Adipocyte (in vitro differentiated cells): ENCODE data around the gene KCNK5.
A peak's percentile ranks its signal among the peaks of the same experiment; 100 is the strongest.

Experiments used
- DNase-seq: peaks from one replicate; pipeline ENCODE4 v3.0.0-alpha.2; 2015; ENCODE audit warnings: low read depth
- H3K27me3 ChIP-seq: replicated peaks from 2 replicates; pipeline ENCODE4 v1.7.0; 2013; ENCODE audit warnings: mild to moderate bottlenecking, low read length, moderate library complexity; ENCODE audit not compliant: control insufficient read depth, insufficient read depth
- H3K36me3 ChIP-seq: 2 replicates; pipeline ENCODE4 v1.7.0; 2013; ENCODE audit warnings: low read length, mild to moderate bottlenecking, moderate library complexity; ENCODE audit not compliant: control insufficient read depth, insufficient read depth, severe bottlenecking
- H3K4me1 ChIP-seq: 2 replicates; pipeline ENCODE4 v1.7.0; 2013; ENCODE audit warnings: mild to moderate bottlenecking, low read length, moderate library complexity; ENCODE audit not compliant: control insufficient read depth, insufficient read depth
- H3K4me3 ChIP-seq: 2 replicates; pipeline ENCODE4 v1.7.0; 2013; ENCODE audit warnings: mild to moderate bottlenecking, low read length, moderate library complexity
- H3K9ac ChIP-seq: 2 replicates; pipeline ENCODE4 v1.7.0; 2013; ENCODE audit warnings: mild to moderate bottlenecking, low read length, moderate library complexity
- H3K9me3 ChIP-seq: 2 replicates; pipeline ENCODE4 v1.7.0; 2013; ENCODE audit warnings: mild to moderate bottlenecking, low read length, moderate library complexity; ENCODE audit not compliant: control insufficient read depth

The KCNK5 gene

GRCh38 chr6:39195792-39196385 lies 33.4 kb downstream of the KCNK5 start:
- peaks cover 4% of the 10 kb centered on the region for H3K9me3 ChIP-seq
- H3K36me3 ChIP-seq: no peaks in the 10 kb centered on the region
- no peaks in the 10 kb centered on the region for H3K27me3 ChIP-seq
- no peak overlapping the region for H3K4me3 ChIP-seq
- DNase-seq: no peak
- no peaks in the 10 kb centered on the region for H3K4me1 ChIP-seq
- no peak overlapping the region for H3K9ac ChIP-seq

GRCh38 chr6:39194466-39194865 lies 34.8 kb downstream of the KCNK5 start:
- Histone ChIP-seq H3K36me3 (no peaks in the 10 kb centered on the region), H3K9ac (no peak overlapping the region), H3K27me3 (no peaks in the 10 kb centered on the region)

DNA sequence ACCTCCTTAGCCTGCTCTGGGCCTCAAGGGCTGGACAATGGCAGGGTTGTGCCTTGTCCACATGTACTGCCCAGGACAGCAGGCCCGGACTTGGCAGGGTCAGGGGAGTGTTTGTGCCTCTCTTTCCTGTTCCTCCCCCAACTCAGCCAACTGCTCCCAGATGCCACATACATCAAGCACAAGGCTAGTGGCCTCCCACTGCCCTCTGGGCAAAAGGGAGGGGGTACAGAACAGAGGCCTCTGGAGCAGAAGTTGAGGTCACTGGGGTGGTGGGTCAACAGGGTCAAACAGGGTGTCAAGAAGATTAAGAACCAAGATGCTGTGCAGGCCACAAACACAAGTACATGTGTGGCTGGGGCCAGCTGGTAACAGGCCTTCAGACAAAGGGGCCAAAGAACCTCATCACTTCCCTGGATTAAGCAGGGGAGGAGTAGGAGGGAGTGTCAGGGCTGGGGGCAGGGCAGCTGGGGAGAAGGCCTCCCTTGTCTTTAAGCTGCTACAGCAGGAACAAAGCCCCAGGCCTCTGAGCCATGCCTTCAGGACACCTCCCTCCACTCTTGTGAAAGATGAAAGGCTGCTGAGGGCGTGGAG lies 36.0 kb downstream of the KCNK5 start:
- Histone ChIP-seq H3K4me3 (no peak overlapping the region), H3K36me3 (no peaks in the 10 kb centered on the region), H3K27me3 (no peaks in the 10 kb centered on the region), H3K9ac (no peak overlapping the region), H3K9me3 (peaks cover 4% of the 10 kb centered on the region), H3K4me1 (peaks cover 3% of the 10 kb centered on the region)
- no peak for DNase-seq

More at GRCh38 chr6:39194466-39194865, 34.8 kb downstream of the KCNK5 start:
- Histone ChIP-seq H3K4me1 (peaks cover 3% of the 10 kb centered on the region), H3K4me3 (no peak overlapping the region), H3K9me3 (peaks cover 4% of the 10 kb centered on the region)
- DNase-seq: no peak

- Histone ChIP-seq H3K9ac (no peak overlapping the region), H3K36me3 (no peaks in the 10 kb centered on the region), H3K4me3 (no peak overlapping the region), H3K4me1 (peaks cover 3% of the 10 kb centered on the region), H3K27me3 (no peaks in the 10 kb centered on the region), H3K9me3 (peaks cover 4% of the 10 kb centered on the region)
- DNase-seq: no peak
Measured at GRCh38 chr6:39192736-39193135, 36.5 kb downstream of the KCNK5 start.

- Histone ChIP-seq H3K9ac (no peak overlapping the region), H3K4me1 (peaks cover 3% of the 10 kb centered on the region), H3K9me3 (peaks cover 4% of the 10 kb centered on the region), H3K36me3 (no peaks in the 10 kb centered on the region), H3K27me3 (no peaks in the 10 kb centered on the region), H3K4me3 (no peak overlapping the region)
- DNase-seq: no peak
Measured at GRCh38 chr6:39191236-39191930, 37.9 kb downstream of the KCNK5 start.

DNA sequence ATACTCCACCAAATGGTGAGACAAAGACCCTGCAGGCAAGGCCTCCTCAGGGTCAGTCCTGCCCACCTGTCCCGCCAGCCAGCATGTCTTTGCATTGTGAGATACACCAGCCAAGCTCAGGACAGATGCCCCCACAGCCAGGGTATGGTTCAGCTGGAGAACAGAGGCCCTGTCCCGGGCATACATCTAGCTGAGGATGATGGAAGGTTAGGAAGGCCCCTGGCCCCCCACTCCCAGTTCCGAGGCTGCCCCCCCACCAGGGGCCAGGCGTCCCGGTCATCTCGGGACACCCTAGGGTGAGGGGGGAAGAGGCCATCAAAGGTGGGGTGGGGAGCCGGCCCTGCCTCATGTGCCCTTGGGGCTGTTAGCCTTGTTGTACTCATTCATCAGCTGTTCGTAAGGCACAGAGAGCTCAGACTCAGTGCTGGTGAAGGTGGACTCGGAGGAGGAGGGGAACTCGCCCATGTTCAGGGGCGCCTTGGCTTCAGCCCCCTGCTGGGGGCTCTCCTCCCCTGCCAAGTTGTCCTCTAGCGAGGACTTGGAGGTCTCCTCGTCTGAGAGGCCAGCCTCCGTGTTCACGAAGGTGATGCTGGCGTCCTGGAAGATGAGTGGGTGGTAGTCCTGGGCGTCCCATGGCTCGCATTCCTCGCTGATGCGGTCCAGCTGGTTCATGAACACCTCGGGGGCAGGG lies 38.6 kb downstream of the KCNK5 start:
- Histone ChIP-seq H3K36me3 (no peaks in the 10 kb centered on the region), H3K4me3 (no peak overlapping the region), H3K27me3 (no peaks in the 10 kb centered on the region), H3K9ac (no peak overlapping the region), H3K9me3 (peaks cover 4% of the 10 kb centered on the region), H3K4me1 (peaks cover 3% of the 10 kb centered on the region)
- DNase-seq: no peak

DNA sequence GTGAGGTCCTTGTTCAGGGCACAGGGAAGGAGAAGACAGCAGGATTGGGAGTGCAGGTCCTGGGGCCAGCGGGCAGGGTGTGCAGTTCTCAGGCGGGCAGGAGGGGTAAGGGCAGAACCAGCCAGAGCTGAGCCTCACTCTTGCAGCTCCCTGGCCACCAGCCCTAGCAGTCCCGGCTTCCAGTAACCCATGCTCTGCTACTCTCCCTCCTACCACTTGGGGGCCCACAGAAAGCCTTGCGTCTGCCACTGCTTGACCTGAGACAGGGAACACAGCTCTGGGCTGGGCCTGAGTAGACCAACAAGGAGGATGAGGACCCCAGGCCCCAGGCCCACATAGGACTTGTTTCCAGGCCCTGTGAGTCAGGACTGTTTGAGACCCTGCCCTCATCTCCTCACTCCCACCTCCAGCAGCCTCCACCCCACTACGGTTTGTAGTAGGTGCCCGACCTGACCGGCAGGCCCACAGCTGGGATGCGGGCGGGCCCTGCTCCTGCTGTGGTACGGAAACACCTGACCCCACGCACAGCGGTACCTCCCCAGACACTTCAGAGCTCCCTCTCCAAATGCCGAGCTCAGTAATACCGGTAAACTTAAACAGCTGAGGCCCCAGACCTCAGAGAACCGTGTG lies 39.2 kb downstream of the KCNK5 start:
- Histone ChIP-seq H3K4me1 (peaks cover 3% of the 10 kb centered on the region), H3K36me3 (no peaks in the 10 kb centered on the region), H3K4me3 (no peak overlapping the region), H3K9me3 (no peaks in the 10 kb centered on the region), H3K27me3 (no peaks in the 10 kb centered on the region), H3K9ac (no peak overlapping the region)
- DNase-seq: peak; percentile 7

GRCh38 chr6:39189131-39189530 lies 40.1 kb downstream of the KCNK5 start:
- H3K9ac ChIP-seq: no peak overlapping the region
- no peak for DNase-seq
- no peaks in the 10 kb centered on the region for H3K27me3 ChIP-seq
- H3K4me3 ChIP-seq: no peak overlapping the region
- peaks cover 3% of the 10 kb centered on the region for H3K4me1 ChIP-seq
- H3K9me3 ChIP-seq: no peaks in the 10 kb centered on the region
- no peaks in the 10 kb centered on the region for H3K36me3 ChIP-seq

GRCh38 chr6:39188571-39188970 lies 40.7 kb downstream of the KCNK5 start:
- H3K4me3 ChIP-seq: no peak overlapping the region
- no peak overlapping the region for H3K9ac ChIP-seq
- no peaks in the 10 kb centered on the region for H3K36me3 ChIP-seq
- no peaks in the 10 kb centered on the region for H3K9me3 ChIP-seq
- DNase-seq: no peak
- H3K27me3 ChIP-seq: no peaks in the 10 kb centered on the region
- peaks cover 3% of the 10 kb centered on the region for H3K4me1 ChIP-seq

DNA sequence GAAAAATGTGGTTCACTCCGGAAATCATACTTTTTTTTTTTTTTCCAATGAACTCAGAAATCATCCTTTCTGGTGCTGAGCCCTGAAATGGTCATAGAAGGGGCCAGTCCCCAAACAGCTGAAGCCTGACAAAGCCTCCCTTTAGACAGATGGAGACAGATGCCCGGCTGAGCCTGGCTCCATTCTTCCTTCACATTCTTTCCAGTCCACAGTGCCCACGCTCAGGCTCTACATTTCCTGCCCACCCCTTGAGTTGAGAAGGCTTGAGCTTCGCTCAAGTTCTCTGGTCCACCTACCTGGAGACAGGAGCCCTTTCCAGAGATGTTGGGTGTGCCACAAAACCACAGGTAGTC lies 41.2 kb downstream of the KCNK5 start:
- peaks cover 3% of the 10 kb centered on the region for H3K4me1 ChIP-seq
- H3K4me3 ChIP-seq: no peak overlapping the region
- H3K9me3 ChIP-seq: no peaks in the 10 kb centered on the region
- H3K36me3 ChIP-seq: no peaks in the 10 kb centered on the region
- no peaks in the 10 kb centered on the region for H3K27me3 ChIP-seq
- no peak for DNase-seq
- H3K9ac ChIP-seq: no peak overlapping the region
